ES-I3 (cell line): ENCODE results near the gene ATP8A1.
"Not testable (repeated sequence)": the region's sequence is repeated elsewhere in the genome, so short reads cannot be mapped to it uniquely, and the experiment has no call there.

Experiments used
- H3K36me3 ChIP-seq: 2 replicates; pipeline ENCODE4 v1.6.1; 2013; ENCODE audit warnings: mild to moderate bottlenecking, low read length, control low read depth, moderate library complexity; ENCODE audit not compliant: insufficient read depth
- H3K4me1 ChIP-seq: 2 replicates; pipeline ENCODE4 v1.6.1; 2013; ENCODE audit warnings: mild to moderate bottlenecking, control low read depth, low read length; ENCODE audit not compliant: insufficient read depth
- H3K9ac ChIP-seq: 2 replicates; pipeline ENCODE4 v1.6.1; 2013; ENCODE audit warnings: low read depth, mild to moderate bottlenecking, low read length, moderate library complexity
- H3K9me3 ChIP-seq: 2 replicates; pipeline ENCODE4 v1.6.1; 2013; ENCODE audit warnings: mild to moderate bottlenecking, low read length, moderate library complexity; ENCODE audit not compliant: control insufficient read depth, insufficient read depth

The ATP8A1 gene

GRCh38 chr4:42655921-42656678 lies 805 bp downstream of the ATP8A1 start:
- H3K9ac ChIP-seq: peak overlapping the region; percentile 76
- no peaks in the 10 kb centered on the region; the same call in 1 of the 2 replicates for H3K9me3 ChIP-seq
- peaks cover 5% of the 10 kb centered on the region for H3K4me1 ChIP-seq
- no peaks in the 10 kb centered on the region for H3K36me3 ChIP-seq

- Histone ChIP-seq H3K36me3 (no peaks in the 10 kb centered on the region), H3K9me3 (no peaks in the 10 kb centered on the region; the same call in 1 of the 2 replicates), H3K4me1 (peaks cover 5% of the 10 kb centered on the region), H3K9ac (no peak overlapping the region)
These were observed 1.7 kb downstream of the ATP8A1 start for GRCh38 chr4:42655269-42655637.

- Histone ChIP-seq H3K9ac (no peak overlapping the region), H3K36me3 (no peaks in the 10 kb centered on the region), H3K4me1 (peaks cover 5% of the 10 kb centered on the region), H3K9me3 (no peaks in the 10 kb centered on the region; the same call in 1 of the 2 replicates)
These were observed 2.2 kb downstream of the ATP8A1 start for GRCh38 chr4:42654631-42655268.

- H3K36me3 ChIP-seq: no peaks in the 10 kb centered on the region
- peaks cover 5% of the 10 kb centered on the region for H3K4me1 ChIP-seq
- H3K9me3 ChIP-seq: no peaks in the 10 kb centered on the region; the same call in 1 of the 2 replicates
- H3K9ac ChIP-seq: no peak overlapping the region
These were observed 3.0 kb downstream of the ATP8A1 start for GRCh38 chr4:42653626-42654560.

GRCh38 chr4:42652529-42653231 lies 4.2 kb downstream of the ATP8A1 start:
- not testable (repeated sequence) for H3K4me1 ChIP-seq, H3K9ac ChIP-seq, H3K9me3 ChIP-seq, H3K36me3 ChIP-seq

GRCh38 chr4:42649870-42650269 lies 7.0 kb downstream of the ATP8A1 start:
- H3K4me1 ChIP-seq: no peaks in the 10 kb centered on the region
- H3K9me3 ChIP-seq: no peaks in the 10 kb centered on the region; the same call in 1 of the 2 replicates
- H3K9ac ChIP-seq: no peak overlapping the region
- no peaks in the 10 kb centered on the region for H3K36me3 ChIP-seq

- no peaks in the 10 kb centered on the region; the same call in 1 of the 2 replicates for H3K9me3 ChIP-seq
- H3K9ac ChIP-seq: no peak overlapping the region
- no peaks in the 10 kb centered on the region for H3K4me1 ChIP-seq
These were observed 9.8 kb downstream of the ATP8A1 start for GRCh38 chr4:42646999-42647541.

GRCh38 chr4:42646013-42646784 lies 10.7 kb downstream of the ATP8A1 start:
- no peak overlapping the region for H3K9ac ChIP-seq
- no peaks in the 10 kb centered on the region for H3K4me1 ChIP-seq

More at GRCh38 chr4:42646999-42647541, 9.8 kb downstream of the ATP8A1 start:
- H3K36me3 ChIP-seq: no peaks in the 10 kb centered on the region

GRCh38 chr4:42644897-42645296 lies 12.0 kb downstream of the ATP8A1 start:
- H3K9ac ChIP-seq: no peak overlapping the region
- H3K36me3 ChIP-seq: no peaks in the 10 kb centered on the region
- H3K9me3 ChIP-seq: no peaks in the 10 kb centered on the region
- no peaks in the 10 kb centered on the region for H3K4me1 ChIP-seq

More at GRCh38 chr4:42646013-42646784, 10.7 kb downstream of the ATP8A1 start:
- H3K9me3 ChIP-seq: no peaks in the 10 kb centered on the region; the same call in 1 of the 2 replicates
- no peaks in the 10 kb centered on the region for H3K36me3 ChIP-seq

GRCh38 chr4:42643685-42644084 lies 13.2 kb downstream of the ATP8A1 start:
- no peaks in the 10 kb centered on the region for H3K9me3 ChIP-seq
- H3K4me1 ChIP-seq: no peaks in the 10 kb centered on the region
- no peak overlapping the region for H3K9ac ChIP-seq
- no peaks in the 10 kb centered on the region for H3K36me3 ChIP-seq

- Histone ChIP-seq H3K9ac (no peak overlapping the region), H3K9me3 (no peaks in the 10 kb centered on the region), H3K4me1 (no peaks in the 10 kb centered on the region), H3K36me3 (no peaks in the 10 kb centered on the region)
These were observed 13.9 kb downstream of the ATP8A1 start for GRCh38 chr4:42642845-42643615.

- H3K9me3 ChIP-seq: no peaks in the 10 kb centered on the region
- no peaks in the 10 kb centered on the region for H3K36me3 ChIP-seq
- no peak overlapping the region for H3K9ac ChIP-seq
- no peaks in the 10 kb centered on the region for H3K4me1 ChIP-seq
These were observed 14.7 kb downstream of the ATP8A1 start for GRCh38 chr4:42642101-42642797.
